GM19035 (cell line): ENCODE results near the gene NGFR.

Experiments used
- ATAC-seq: cut with Tn5 transposase; IDR thresholded peaks from one replicate; pipeline ENCODE4 v1.9.1; 2021; ENCODE audit not compliant: unreplicated experiment

The NGFR gene

DNA sequence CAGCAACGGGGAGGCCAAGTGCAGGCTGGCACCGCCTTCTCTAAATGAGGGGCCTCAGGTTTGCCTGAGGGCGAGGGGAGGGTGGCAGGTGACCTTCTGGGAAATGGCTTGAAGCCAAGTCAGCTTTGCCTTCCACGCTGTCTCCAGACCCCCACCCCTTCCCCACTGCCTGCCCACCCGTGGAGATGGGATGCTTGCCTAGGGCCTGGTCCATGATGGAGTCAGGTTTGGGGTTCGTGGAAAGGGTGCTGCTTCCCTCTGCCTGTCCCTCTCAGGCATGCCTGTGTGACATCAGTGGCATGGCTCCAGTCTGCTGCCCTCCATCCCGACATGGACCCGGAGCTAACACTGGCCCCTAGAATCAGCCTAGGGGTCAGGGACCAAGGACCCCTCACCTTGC lies 18.5 kb downstream of the NGFR start:
- no peak for ATAC-seq

DNA sequence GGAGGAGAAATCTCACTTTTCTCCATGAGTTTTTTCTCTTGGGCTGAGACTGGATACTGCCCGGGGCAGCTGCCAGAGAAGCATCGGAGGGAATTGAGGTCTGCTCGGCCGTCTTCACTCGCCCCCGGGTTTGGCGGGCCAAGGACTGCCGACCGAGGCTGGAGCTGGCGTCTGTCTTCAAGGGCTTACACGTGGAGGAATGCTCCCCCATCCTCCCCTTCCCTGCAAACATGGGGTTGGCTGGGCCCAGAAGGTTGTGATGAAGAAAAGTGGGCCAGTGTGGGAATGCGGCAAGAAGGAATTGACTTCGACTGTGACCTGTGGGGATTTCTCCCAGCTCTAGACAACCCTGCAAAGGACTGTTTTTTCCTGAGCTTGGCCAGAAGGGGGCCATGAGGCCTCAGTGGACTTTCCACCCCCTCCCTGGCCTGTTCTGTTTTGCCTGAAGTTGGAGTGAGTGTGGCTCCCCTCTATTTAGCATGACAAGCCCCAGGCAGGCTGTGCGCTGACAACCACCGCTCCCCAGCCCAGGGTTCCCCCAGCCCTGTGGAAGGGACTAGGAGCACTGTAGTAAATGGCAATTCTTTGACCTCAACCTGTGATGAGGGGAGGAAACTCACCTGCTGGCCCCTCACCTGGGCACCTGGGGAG lies 19.1 kb downstream of the NGFR start:
- no peak for ATAC-seq

DNA sequence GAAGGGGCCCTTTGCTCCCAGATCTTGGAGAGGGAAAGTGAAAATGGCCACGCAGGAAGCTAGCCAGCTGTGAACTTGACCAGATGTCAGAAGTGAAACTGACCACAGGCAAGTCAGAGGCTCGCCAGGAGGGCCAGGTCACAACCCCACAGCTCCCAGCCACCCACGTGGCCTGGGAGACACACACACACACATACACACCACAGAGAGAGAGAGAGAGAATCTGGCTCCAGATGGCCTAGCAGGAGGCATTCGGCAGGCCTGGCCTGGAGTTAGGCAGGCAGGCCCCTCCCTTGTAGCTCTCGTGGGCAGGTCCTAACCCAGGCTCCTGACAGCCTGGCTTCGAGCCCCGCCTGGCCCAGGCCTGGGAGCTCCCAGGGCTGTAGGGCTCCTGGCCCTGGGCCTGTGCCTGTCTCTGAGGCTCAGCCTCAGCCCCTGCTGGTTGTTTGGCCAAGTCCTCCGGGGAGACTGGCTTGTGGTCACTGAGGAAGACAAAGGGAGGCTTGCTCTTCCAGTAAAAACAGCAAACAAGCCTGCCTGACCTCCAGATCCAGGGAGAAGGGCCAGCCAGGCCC lies 20.2 kb downstream of the NGFR start:
- ATAC-seq: peak; percentile 85

DNA sequence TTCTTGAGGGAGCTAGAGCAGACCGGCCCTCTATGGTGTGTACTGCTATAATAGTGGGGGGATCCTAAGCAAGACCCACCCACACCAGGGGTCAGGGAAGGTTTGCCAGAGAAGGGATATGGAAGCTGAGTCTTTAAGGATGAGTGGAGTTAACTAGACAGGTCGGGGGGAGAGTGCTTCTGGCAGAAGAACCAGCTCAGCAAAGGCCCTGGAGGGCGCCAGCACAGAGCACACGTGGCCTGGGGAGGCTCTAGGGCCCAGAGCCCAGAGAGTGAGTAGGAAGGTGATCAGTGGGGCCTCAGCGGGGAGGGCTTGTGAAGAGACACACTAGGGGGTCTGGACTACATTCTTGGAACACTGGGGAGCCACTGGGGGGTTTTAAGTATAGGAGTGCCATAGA lies 21.1 kb downstream of the NGFR start:
- no peak for ATAC-seq

DNA sequence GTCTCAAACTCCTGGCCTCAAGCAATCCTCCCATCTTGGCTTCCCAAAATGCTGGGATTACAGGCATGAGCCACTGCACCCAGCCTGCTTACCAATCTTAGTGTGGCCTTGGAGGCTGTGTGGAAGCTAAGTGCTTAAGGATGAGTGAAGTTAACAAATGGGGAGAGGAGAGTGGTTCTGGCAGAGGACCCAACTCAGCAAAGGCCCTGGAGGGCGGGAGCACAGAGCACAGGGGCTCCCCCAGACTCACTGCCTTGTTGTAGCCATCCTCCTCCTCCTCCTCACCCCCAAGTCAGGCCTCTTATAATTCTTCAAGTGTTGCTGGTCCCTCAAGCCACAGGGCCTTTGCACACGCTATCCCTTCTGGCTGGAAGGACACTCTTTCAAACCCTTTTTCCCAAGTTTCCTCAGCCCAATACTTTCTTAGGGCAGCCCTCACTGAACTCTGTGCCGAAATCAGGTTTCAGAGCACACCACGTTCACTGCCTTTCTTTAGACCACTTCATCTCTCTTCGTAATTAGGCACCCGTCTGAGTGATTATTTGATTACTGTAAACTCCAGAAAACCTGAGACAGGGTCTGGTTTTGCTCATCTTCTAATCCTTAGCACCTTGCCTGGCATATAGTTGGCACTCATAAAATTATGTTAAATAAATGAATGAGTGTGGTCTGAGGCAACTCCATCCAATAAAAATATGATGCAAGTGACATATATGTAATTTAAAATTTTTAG lies 23.4 kb downstream of the NGFR start:
- no peak for ATAC-seq

DNA sequence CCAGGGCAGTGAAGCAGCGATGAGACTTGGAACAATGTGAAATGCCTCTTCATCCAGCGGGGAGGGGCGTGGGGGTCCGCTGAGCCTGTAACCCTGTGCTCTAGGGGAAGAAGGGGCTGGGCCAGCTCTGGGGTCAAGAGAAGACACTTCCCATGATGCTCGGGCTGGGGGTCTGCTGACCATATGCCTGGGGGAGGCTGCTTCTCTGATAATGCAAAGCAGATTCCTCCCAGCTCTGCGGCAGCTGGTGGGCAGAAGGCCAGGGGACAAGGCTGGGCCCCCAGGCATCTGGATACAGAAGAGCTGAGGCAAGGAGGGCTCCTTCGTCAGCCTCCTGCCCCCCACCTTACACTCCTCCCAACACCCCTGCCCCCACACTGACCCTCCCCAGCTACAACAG lies 24.7 kb downstream of the NGFR start:
- ATAC-seq: no peak

DNA sequence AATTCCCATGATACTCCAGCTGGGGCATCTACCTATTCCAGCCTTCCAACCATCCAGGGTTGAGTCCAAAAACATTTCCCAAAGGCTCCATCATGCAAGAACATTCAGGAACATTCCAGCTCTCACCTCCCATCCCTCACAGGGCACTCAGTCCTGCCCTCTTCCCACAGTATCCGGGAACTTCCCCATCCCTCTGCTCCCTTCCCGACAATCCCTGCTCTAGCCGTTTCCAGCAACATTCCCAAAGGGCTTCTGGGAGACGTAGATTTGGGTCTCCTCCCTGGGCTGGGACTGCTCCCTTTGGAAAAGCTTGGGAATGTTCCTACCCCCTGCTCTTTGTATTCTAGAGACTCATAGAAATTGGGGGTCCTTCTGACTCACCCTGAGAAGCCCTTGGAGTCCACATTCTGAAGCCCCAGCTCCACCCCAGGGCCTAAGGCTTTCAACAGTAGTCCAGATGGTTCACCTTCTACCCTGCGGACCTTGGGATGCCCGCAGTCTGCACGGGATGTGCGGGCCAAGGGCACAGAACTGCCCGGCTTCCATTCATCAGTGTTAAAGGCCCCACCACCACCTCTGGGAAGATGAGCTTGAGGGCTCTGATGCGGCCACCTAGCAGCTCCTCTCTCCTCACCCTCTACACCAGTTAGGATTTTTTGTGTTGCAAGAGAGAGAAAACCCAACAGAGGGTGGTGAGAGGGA lies 25.4 kb downstream of the NGFR start:
- ATAC-seq: no peak

DNA sequence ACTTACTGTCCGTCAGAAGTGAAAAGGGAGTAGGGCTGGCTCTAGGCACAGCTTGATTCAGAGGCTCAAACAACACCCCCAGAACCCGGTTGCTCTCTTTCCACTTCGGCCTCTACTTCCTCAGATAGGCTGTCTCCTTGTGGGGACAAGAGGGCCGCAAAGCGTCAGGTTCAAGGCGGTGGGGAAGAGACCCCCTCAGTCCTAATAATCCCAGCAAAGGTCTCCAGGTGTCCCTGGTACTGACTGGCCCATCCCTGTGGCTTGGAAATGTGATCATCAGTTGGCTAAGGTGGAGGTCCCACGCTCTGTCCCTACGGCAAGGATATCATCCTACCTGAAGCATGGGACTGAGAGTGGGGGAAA lies 26.0 kb downstream of the NGFR start:
- ATAC-seq: no peak

DNA sequence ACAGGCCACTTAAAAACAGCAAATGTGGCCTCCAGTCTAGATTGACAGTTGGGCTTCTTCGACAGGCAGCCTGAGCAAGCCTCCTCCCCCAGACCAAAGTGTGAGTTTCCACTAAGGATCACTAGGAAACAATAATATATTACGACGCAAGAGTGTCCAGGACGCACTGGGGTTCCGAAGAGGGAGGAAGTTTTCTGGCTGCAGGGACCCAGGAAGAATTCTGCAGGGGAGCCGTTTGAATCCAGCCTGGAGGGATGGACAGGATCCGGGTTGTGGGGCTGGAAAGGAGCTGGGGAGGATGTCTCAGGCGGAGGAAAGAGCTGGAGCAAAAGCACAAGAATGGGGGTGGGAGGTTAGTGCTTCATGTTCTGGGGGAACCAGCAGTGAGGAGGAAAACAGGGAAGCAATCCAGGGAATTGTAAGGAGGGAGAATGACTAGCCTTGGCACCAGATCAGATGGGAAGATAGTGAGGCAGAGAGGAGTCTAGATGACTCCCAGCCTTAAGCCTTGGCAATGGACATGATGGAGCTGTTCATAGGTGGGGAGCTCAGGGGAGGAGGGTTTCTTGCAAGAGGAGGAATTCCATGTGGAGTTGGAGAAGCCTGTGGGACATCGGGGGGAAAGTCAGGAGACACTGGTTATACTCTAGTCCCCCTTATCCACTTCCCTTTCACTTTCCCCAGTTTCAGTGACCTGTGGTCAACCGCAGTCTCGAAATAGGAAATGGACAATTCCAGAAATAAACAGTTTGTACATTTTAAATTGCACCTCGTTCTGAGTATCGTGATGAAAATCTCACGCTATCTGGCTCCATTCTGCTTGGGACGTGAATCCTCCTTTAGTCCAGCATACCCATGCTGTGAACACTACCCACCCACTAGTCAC lies 26.6 kb downstream of the NGFR start:
- ATAC-seq: no peak

DNA sequence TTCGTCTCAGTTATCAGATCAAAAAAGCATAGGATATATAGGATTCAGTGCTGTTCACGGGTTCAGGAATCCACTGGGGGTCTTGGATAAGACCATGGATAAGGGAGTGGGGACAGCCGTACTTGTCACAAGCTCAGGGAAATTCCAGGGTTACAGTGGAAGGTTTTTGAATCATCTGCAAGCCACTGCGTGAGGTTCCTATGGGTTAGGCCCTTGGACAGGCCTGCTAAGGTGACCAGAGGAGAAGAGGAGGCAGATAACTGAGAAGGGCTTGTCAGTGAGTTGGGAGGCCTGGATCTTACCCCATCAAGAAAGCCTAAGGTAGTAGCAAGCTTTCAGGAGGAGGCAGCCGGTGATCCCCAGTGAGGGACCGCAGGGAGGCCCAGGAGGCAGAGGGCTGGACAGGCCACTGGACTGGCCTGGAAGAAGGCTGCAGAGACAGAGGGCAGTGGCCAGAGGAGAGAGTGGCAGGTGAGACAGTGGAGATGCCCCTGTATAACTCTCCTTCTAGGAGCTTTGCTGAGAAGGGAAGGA lies 27.3 kb downstream of the NGFR start:
- ATAC-seq: no peak

DNA sequence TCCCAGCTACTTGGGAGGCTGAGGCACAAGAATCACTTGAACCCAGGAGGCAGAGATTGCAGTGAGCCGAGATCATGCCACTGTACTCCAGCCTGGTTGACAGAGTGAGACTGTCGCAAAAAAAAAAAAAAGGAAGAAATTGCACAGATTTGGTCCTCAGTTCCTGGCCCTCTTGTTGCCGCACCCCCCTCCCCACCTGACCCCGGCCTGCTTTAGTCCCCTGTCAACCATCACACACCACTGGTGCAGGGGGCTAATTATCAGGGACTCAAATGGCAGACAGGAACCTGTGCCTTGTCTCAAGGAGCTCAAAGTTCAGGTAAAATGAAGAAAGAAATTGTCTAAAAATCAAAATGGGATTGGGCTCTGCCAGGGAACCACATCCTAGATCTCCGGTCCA lies 28.1 kb downstream of the NGFR start:
- ATAC-seq: no peak

DNA sequence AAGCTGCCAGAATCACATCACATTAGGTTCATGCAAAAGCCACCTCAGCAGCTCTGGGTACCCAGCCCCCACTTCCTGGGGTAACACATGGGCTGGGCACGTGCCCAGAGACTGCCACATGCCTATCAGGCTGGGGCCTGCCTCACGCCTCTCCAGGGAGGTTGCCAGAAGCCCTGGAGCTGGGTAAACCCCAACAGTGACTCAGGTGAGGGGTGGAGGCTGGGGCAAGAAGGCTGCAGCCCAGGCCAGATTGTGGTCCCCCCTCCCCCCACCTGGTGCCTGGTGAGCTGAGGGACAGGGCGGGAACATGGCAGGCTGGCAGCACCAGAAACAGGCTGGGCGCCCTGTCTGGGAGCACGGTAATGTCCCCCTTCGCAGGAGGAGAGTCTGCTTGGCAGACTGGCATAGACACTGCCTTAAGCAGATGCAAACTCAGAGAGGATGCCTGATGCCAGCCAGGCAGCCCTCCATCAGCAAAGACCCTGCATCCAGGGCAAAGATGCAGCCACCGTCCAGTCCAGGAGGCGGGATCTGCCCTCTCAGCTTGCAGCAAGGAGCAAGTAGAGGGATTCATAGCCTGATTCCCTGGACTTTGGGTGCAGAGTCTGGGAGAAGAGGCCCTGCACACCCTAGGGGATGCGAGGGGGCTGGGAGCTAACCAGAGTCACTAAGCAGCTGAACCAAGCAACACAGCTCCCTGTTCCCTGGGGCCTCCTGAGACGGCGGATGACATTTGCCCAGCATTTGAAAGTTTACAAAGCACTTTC lies 28.8 kb downstream of the NGFR start:
- no peak for ATAC-seq

DNA sequence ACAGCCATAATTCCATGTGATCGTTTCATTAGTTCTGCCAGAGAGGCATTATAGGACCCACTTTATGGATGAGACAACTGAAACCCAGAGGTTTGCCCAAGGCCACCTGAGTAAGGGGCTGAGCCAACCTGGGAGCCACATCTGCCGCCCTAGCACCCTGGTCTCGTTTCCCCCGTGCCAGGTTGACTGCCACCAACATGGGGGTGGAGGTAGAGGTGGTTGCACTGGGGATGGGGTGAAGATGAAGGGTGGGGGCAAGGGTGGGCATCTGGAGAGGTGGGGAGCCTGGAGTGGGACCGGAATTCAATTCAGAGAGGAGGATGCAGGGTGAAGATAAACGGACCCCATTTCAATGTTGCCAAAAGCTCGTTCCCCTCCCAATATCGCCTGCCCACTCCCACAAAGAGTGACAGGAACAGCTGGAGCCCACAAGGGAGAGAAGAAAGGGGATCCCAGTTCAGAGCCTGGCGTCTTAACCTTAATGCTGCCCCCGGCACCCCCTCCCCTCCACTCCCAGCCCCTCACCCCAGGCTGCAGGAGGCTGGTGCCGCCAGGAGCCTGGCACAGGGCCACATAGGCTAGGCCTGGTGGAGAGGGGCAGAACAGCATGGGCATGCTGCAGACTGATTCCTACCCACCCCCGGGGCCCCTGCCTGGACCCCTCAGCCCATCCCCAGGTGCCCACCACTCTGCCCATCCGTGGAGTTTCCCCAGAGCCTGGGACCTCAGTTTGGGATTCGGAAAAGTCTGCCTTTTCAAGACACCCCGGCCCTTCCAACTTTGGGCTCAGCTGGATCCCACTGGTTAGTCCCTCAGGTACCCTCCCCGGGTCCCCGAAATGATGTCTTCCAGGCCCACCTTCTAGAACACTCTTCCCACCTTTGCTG lies 29.6 kb downstream of the NGFR start:
- no peak for ATAC-seq

DNA sequence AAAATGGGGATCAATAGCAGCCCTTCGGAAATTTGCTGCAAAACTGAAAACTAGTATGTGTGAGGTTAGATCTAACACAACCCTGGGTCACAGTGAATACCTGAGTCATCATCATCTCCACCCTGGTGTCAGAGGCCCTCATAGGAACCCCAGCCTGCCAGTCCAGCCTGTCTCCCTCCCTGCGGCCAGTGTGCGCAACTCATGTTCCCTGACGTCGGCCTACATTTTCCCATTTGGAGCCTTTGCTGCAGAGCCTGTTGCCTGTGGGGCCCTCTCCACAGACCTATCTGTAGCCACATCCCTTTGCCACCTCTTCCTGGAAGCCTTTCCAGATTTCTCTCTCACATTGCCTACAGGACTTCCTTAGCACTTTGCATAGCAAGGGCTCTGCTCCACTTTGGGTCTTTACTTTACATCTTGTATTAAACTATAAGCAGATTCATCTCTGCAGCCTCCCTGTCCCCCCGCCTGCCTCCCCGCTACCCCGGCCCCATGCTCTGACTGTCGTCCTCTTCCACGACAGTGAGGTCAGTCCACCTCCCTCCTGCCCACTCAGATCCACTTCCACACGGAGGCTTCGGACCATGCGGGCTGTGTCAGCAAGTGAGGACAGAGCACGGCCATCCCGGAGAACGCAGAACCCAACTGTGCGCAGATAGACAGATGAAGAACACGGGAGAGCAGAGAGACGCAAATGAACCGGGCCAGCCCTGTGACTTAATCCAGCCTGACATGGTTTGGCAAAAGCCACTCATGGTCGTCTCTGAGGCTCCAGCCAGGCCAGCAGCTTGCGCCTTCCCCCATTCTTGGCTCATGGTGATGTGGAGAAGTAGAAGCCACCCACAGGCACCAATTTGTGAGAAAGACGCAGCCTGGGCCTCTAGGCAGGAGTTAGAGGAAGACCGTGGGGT lies 31.0 kb downstream of the NGFR start:
- no peak for ATAC-seq

DNA sequence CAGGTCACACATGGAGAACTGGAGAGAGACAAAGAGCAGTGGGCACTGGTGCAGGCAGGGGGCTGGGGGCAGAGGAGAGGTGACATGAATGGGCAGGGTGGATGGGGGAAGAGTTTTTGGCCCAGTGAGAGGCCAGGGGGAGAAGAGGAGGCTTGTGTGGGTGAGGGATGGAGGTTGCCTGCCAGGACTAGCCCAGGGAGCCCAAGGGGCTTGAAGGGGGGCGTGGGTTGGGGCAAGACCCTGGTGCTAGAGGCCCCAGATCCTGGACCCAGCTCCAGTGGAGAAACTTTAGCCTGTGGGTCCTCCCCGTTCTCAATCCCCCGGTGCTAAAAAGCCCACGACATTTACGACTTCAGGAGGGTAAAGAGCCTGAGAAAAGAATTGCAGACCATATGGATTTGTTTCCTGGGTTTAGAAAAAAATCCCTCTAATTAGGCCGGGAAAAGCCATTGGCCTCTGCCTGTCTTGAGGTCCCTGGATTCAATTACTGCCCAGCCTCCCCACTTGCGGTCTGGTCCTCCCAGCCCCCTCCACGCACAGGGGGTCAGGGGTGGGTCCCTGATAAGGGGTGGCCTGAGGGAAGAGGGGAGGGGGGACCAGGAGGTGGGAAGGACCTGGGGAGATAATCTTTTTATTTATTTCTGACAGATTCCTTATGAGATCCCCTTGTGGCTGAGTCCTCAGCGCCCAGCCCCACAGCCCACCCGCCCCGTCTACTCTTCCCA lies 33.0 kb downstream of the NGFR start:
- ATAC-seq: no peak

DNA sequence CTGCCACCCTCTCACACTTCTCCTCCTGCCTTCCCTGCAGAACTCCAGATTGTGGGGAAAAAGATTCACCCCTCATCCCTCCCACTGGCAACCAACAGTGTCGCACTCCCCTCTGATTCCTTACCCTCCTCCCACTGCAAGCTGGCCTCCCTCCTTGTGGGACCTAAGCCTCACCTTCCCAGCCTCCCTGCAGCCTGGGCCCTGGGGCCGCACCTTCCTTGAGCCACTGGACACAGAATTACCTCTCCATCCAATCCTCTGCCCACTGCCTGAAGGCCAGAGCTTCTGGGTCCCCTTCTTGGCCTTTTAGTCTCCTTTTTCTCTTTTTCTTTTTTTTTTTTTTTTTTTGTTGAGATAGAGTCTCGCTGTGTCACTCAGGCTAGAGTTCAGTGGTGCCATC lies 33.9 kb downstream of the NGFR start:
- ATAC-seq: no peak

DNA sequence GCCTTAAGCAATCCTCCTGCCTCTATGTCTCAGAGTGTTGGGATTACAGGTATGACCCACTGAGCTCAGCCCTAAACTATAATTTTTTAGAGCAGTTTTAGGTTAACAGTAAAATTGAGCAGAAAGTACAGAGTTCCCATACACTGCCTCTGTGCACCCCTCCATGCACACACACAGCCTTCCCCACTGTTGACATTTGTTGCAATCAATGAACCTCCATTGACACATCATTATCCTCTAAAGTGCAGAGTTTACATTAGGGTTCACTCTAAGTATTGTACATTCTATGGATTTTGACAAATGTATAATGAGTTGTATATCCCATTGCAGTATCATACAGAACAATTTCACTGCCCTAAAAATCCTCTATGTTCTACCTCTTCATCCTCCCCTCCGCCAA lies 35.0 kb downstream of the NGFR start:
- no peak for ATAC-seq
